ENCODE measurements around the gene BPHL. TPM values are rescaled to one million over a fixed set of nuclear protein-coding genes. Genes with fewer than 3 reads are reported as not detected.
A peak's percentile ranks its signal among the peaks of the same experiment; 100 is the strongest.

Gene BPHL
- total and polyA plus RNA-seq, 8 donors = 9.0 to 22.1 (median 14.8) TPM

- Histone ChIP-seq H3K9me3 (no peaks in the 10 kb centered on the region), H3K27ac (peak overlapping the region; percentile 78 to 95 (median 86)), H3K27me3 (no peaks in the 10 kb centered on the region), H3K4me3 (peak overlapping the region; percentile 52 to 93 (median 72)), H3K36me3 (peaks cover 0 to 9% (median 7%) of the 10 kb centered on the region in 3 donors), H3K4me1 (peaks cover 0 to 14% (median 10%) of the 10 kb centered on the region in 3 donors)
- WGBS, 2 donors = 15% methylated on average over 8 of the region's 8 CpGs
- FAIRE-seq (no peak), DNase-seq (no peak), ATAC-seq (peak in 1 of 4 donors; percentile 1)
- intact Hi-C loops (cut with DNase I) = no loop called here
- no peak for TF ChIP-seq CTCF (IDR thresholded peaks at IDR 0.05)
These were observed 579 bp upstream of the BPHL start for GRCh38 chr6:3117912-3118352.

GRCh38 chr6:3119040-3119723 is 671 bp downstream of the BPHL start:
- Histone ChIP-seq H3K27me3 (no peaks in the 10 kb centered on the region), H3K4me3 (peak overlapping the region; percentile 52 to 93 (median 72)), H3K4me1 (peaks cover 0 to 14% (median 10%) of the 10 kb centered on the region in 3 donors), H3K36me3 (peaks cover 0 to 4% (median 0%) of the 10 kb centered on the region in 3 donors), H3K27ac (peak overlapping the region; percentile 78 to 95 (median 86)), H3K9me3 (no peaks in the 10 kb centered on the region)
- TF ChIP-seq CTCF (IDR thresholded peaks at IDR 0.05) = no peak
- ATAC-seq = peak; percentile 23 to 43 (median 27)
- intact Hi-C loops (cut with DNase I) = no loop called here
- no peak for FAIRE-seq
- WGBS, 2 donors = 20 to 21% methylated on average over 19 of the region's 19 CpGs
- no peak for DNase-seq

- H3K4me3 ChIP-seq = no peak overlapping the region
- FAIRE-seq = no peak
- peaks cover 0 to 14% (median 10%) of the 10 kb centered on the region in 3 donors for H3K4me1 ChIP-seq
- DNase-seq = no peak
- no peaks in the 10 kb centered on the region for H3K36me3 ChIP-seq
- H3K9me3 ChIP-seq = no peaks in the 10 kb centered on the region
- intact Hi-C loops (cut with DNase I) = loop anchor here in 2 of 3 donors (5.0 kb wide), 2 partner anchors 127 to 132 kb away; no protein-coding TSS in a partner anchor
- TF ChIP-seq CTCF (IDR thresholded peaks at IDR 0.05) = no peak
- 54 to 55% methylated on average over 5 of the region's 5 CpGs for WGBS, 2 donors
- no peaks in the 10 kb centered on the region for H3K27me3 ChIP-seq
- H3K27ac ChIP-seq = no peak overlapping the region
- no peak for ATAC-seq
These were observed 2.2 kb downstream of the BPHL start for GRCh38 chr6:3120765-3121089.

- TF ChIP-seq CTCF (IDR thresholded peaks at IDR 0.05) = no peak
- FAIRE-seq = no peak
- Histone ChIP-seq H3K9me3 (no peaks in the 10 kb centered on the region), H3K4me1 (peaks cover 0 to 13% (median 10%) of the 10 kb centered on the region in 3 donors), H3K27me3 (no peaks in the 10 kb centered on the region), H3K4me3 (no peak overlapping the region), H3K27ac (no peak overlapping the region), H3K36me3 (no peaks in the 10 kb centered on the region)
- intact Hi-C loops (cut with DNase I) = loop anchor here in 2 of 3 donors (5.0 kb wide), 2 partner anchors 124 to 129 kb away; no protein-coding TSS in a partner anchor
- 91 to 95% methylated on average over 9 of the region's 9 CpGs for WGBS, 2 donors
- DNase-seq = no peak
- no peak for ATAC-seq
These were observed 4.3 kb downstream of the BPHL start for GRCh38 chr6:3122823-3123182.

- DNase-seq = no peak
- H3K27ac ChIP-seq = no peak overlapping the region
- intact Hi-C loops (cut with DNase I) = loop anchor here in 2 of 3 donors (5.0 kb wide), 3 partner anchors 38 to 128 kb away; no protein-coding TSS in a partner anchor
- H3K4me1 ChIP-seq = peaks cover 0 to 10% (median 8%) of the 10 kb centered on the region in 3 donors
- H3K4me3 ChIP-seq = no peak overlapping the region
- no peak for ATAC-seq
- H3K9me3 ChIP-seq = no peaks in the 10 kb centered on the region
- H3K27me3 ChIP-seq = no peaks in the 10 kb centered on the region
- H3K36me3 ChIP-seq = no peaks in the 10 kb centered on the region
- no peak for TF ChIP-seq CTCF (IDR thresholded peaks at IDR 0.05)
- 71 to 79% methylated on average over 8 of the region's 8 CpGs for WGBS, 2 donors
- FAIRE-seq = no peak
These were observed 6.2 kb downstream of the BPHL start for GRCh38 chr6:3124667-3125066.
